Stimulated activated CD8-positive, alpha-beta memory T cell treated with anti-CD3 and anti-CD28 coated beads, Interleukin-7, amount 100 ng/mL, for 1 hour (primary cell): ENCODE results near the gene DNLZ.

ENCODE experiments used
- DNase-seq, 2 donors: peaks; one replicate each; pipeline ENCODE4 v3.0.0-alpha.2; 2020; ENCODE audit warnings: low read depth in 2 of 2

DNLZ gene

GRCh38 chr9:136396219-136396515 is 32.6 kb upstream of the DNLZ start:
- no peak for DNase-seq

DNA sequence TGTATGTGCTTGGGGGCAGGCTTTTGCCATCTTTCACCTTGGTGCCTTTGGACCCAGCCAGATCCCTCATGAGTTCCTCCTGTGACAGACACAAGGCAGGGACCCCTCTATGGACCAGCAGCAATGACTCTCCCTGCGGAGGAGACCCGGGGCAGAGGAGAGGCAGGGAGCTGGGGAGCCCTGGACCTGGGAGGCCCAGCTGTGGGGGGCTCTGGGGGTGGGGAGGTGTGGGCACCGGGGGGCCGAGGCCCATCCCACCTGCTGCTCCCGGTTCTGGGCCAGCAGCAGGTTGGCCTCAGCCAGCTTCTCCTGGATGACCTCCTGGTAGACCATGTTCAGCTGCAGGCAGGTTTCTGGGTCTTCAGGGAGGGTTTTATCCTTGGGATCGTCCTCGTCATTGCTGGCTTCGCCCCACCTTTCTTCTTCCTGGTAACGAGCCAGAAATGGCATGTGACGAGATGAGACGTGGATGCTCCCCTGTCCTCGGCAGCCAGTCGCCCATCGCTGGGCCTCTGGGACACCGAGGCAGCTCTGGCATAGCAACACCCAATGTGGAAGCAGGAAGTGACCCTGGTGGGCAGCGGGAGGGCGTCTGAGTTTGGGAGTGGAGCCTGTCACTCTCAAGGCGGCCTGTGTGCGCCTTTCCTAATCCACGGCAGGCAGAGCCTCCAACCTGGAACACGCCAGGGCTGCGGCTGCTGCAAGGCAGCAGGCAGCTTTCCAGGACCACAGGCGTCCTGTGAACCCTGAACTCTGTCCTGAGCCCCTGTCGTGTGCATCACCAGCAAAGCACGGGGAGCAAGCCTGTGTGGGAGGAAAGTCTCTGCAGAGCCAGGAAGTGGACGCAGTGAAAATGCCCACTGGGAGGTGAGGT is 32.0 kb upstream of the DNLZ start:
- DNase-seq, result no peak

- no peak for DNase-seq
These were observed 31.4 kb upstream of the DNLZ start for GRCh38 chr9:136395020-136395340.

DNA sequence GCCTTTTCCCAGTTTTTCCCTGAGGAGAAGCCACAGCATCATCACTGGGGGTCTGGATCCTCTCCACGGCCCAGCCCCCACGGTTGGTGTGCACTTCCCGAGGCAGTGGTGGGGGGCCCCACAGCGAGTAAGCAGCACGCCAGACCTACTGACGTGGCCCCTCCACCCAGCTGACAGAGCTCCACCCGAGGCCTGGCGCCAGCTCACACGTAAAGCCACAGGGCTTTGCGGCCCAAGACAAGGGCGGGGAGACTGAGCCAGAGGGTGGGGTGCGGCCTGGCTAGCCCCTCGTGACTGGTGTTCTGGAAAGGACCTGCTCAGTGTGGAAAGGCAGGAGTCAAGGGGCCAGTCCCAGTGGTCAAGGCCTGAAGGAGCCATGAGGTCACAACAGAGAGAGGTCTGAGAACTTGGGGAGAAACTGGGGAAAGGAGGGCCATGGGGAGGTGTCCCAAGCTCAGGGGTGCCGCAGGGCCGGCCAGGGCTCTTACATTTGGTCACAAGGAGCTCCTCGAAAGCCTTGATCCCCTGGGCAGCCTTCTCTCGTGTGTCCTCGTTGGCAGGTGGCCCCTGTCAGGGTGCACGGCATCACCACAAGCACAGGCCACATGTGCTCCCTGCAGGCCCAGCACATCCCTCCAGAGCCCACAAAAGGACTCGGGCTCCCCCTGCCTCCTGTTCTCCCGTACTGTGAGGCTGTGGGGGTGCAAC is 30.9 kb upstream of the DNLZ start:
- DNase-seq, result no peak

GRCh38 chr9:136393531-136393930 is 30.0 kb upstream of the DNLZ start:
- no peak for DNase-seq

- DNase-seq, result no peak
These were observed 29.2 kb upstream of the DNLZ start for GRCh38 chr9:136392538-136393449.

DNA sequence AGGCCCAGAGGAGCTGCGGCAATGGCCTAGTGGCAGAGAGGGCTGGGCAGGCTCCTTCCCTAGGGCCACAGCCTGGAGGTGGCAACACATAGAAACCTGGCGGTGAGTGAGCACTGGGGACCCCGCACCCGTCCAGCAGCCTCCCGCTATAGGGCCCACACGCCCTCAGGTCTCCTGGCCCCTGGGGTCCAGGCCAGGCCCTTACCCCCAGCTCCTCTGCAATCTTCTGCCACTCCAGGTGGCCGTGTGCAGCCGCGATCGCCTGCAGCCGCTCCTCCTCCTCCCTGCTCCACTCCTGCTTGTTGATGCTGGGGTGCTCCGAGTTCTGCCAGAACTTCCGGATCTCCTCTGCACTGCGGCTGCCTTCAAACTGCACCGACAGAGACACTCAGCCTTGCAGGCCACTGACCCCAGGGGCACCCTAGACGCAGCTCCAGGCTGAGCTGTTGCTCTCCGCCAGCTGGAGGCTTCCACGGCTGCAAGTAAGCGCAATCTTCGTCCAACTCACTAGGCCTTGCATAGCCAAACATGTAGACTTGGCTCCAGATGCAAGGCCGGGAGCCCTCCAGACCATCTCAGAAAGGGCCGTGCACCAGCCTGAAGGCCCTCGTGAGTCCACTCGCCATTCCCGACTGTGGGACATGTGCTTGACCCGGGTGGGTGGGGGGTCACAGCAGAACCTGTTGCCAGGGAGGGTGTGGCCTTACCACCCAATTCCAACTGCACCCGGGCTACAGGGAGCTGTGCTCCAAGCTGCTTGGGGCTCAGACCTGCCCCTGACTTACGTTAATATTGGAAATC is 28.4 kb upstream of the DNLZ start:
- DNase-seq, result no peak

DNA sequence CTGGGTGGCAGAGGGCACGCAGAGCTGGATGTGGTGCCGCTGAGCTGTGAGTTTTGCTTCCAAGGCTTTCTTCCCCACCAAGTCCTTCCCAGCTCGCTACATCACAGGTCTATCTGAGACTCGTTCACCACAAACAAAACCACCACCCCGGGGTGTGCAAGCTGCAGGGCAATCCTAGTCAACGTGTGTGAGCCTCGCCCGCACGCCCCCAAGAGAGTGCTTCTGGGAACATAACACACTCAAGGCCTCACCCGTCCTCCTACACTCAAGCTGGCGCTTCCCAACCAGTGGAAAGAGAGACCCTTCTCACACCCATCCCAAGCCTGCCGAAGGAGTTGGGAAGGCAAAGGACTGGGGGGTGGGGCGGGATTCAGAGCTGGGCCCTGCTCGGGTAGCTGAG is 25.9 kb upstream of the DNLZ start:
- no peak for DNase-seq

DNA sequence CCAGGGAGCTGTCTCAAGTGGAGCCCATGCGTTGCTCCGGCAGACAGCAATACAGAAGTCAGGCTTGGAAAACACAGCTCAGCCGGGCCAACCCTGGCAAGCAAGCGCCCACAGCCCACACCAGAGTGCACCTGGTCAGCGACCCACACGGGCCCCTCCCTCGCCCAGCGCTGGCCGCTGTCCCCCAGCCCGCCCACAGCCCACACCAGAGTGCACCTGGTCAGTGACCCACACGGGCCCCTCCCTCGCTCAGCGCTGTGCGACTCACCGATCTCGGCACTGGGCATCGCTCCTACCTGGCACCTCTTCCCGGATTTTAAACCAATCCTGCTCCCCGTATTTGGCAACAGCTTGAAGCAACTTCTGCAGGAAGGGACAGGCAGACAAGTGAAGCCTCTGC is 23.7 kb upstream of the DNLZ start:
- no peak for DNase-seq

DNA sequence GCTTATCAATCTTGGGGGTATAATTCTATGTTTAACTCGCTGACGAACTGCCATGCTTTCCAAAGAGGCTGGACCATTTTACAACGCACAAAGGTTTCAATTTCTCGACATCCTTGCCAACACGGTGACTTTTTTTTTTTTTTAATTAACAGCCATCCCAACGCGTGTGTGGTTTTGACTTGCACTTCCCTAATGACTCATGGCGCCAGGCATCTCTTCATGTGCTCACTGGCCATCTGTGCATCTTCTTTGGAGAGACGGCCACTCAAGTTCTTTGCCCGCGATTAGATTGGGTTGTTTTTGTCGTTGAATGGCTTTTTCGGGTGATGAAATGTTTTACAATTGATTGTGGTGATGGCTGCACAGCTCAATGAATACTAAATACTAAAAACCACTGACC is 22.5 kb upstream of the DNLZ start:
- DNase-seq, result no peak

GRCh38 chr9:136385015-136385414 is 21.5 kb upstream of the DNLZ start:
- DNase-seq, result no peak

DNA sequence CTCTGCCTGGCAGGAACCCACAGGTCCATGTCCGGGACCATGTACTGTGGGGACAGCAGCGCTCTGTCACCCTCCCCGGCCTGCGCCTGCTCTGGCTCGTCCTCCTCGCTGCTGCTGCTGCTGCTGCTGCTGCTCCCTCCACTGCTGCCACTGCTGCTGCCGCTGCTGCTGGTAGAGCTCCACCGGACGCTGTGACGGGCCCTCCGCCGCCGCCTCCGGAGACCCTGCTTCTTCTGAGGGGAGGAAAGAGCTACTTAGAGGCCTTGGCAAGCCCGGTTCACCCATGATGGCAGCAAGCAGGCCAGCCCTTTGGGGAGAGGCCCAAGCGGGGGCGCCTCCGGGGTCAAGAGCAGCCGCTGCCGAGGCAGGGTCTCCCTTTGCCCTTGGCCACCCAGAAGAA is 19.9 kb upstream of the DNLZ start:
- DNase-seq, result no peak

DNA sequence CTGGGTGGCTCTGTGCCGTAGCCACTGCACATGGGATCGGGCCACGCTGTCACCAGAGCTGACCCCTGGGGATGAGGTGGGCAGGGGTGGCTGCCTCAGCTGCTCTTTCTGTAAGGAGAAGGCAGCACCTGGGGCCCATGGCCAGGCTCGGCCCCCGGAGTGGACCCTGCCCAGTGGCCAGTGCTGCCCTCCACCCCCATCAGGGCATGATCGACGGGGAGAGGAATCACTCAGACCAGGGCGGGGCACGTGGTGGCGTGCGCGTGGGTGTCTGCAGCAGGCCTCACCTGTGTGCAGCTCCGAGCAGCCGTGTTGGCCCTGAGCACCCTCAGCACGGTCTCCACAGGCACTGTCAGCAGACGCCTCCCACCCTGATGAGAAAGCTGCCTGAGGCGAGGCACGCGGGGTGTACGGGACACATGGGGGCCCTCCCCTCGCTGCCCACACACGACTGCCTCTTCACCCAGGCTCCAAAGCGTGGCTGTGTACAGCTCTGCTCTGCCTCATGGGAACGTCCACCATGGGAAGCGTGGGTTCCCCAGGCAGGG is 18.5 kb upstream of the DNLZ start:
- no peak for DNase-seq

GRCh38 chr9:136381311-136381710 is 17.8 kb upstream of the DNLZ start:
- DNase-seq, result no peak

DNA sequence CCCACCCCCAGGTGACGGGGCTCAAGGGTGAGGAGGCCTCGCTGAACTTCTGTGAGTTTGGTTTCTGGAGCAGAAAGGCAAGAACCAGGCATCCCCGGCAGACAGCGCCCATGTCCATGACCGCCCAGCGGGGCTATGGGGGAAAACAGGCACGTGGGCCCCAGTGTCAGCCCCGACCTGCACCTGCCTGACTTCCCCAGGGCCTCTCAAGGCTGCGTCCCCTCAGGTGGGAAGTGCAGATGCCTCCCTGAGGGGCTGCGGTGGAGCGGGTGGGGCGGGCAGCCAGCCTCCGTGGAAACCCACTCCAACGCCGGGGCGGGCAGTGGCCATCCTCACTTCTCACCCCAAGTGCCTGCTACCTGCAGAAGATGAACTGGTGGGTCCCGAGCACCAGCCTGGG is 16.8 kb upstream of the DNLZ start:
- DNase-seq, result no peak

- DNase-seq, result no peak
These were observed 16.3 kb upstream of the DNLZ start for GRCh38 chr9:136379891-136380290.

DNA sequence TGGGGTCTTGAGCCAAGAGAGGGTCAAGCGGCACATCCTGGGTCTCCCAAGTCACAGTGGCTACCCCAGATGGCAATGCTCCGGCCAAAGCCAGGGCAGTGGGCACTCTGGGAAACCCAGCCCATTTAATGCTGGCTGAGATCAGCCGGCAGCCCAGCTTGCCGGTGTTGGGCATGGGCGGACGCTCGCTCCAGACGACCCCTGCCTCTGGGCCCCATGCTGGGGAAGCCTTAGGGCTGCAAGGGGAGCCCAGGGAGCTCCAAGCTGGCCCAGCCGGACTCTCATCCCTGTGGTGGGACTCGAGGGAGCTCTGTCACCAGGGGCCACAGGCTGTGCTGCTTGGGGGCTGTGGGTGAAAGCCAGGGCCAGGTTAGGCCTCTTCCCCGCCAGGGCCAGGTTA is 15.9 kb upstream of the DNLZ start:
- no peak for DNase-seq

DNA sequence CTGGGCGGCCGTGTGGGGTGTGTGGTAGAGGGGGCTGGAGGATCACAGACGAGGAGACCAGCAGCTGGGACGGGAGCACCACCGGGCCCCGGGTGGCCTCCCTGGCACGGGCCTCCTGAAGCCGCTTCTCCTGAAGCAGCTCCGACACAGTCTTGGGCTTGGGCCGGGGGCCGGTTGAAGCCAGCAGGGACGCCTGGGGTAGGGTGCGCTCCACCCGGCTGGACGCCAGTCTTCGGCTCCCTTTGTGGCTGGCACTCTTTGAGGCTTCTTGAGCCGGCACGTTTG is 15.4 kb upstream of the DNLZ start:
- no peak for DNase-seq

- DNase-seq, result no peak
These were observed 14.8 kb upstream of the DNLZ start for GRCh38 chr9:136378170-136379002.

- DNase-seq, result no peak
These were observed 14.0 kb upstream of the DNLZ start for GRCh38 chr9:136377341-136378169.
